Thoracic aorta (tissue), 2 donors: ENCODE results near the gene ZDHHC14. TPM values are rescaled to one million over a fixed set of nuclear protein-coding genes. Genes with fewer than 3 reads are reported as not detected.

Source experiments
- ATAC-seq: fragments of 150-250 bp; one replicate; pipeline ENCODE4 v1.8.0; 2017; ENCODE audit warnings: low read depth; ENCODE audit not compliant: insufficient number of reproducible peaks, low FRiP score
- DNase-seq: peaks from one replicate; pipeline ENCODE4 v3.0.0-alpha.2; 2020; ENCODE audit warnings: low spot score
- H3K27ac ChIP-seq, 2 donors: fragments of 200-600 bp; sonication (generic); 1 replicate in 1 of 2; 2 replicates in 1 of 2; pipeline ENCODE4 v1.5.1; 2016; ENCODE audit warnings: mild to moderate bottlenecking in 2 of 2, moderate library complexity in 2 of 2
- H3K27me3 ChIP-seq: fragments of 200-600 bp; sonication (generic); replicated peaks from 2 replicates; pipeline ENCODE4 v1.6.0; 2016; ENCODE audit warnings: mild to moderate bottlenecking; ENCODE audit not compliant: insufficient read depth
- H3K36me3 ChIP-seq: fragments of 200-600 bp; sonication (generic); one replicate; pipeline ENCODE4 v1.5.1; 2016
- H3K4me1 ChIP-seq, 2 donors: fragments of 200-600 bp; sonication (generic); 1 replicate in 1 of 2; 2 replicates in 1 of 2; pipeline versions ENCODE4 v1.5.1 to v1.6.0; 2016; ENCODE audit warnings: low read depth in 2 of 2, mild to moderate bottlenecking in 1 of 2; ENCODE audit not compliant: control insufficient read depth in 1 of 2
- H3K4me3 ChIP-seq: fragments of 200-600 bp; sonication (generic); 2 replicates; pipeline ENCODE4 v1.5.1; 2016; ENCODE audit warnings: mild to moderate bottlenecking
- H3K9me3 ChIP-seq: fragments of 200-600 bp; sonication (generic); 2 replicates; pipeline ENCODE4 v1.5.1; 2016
- CTCF ChIP-seq: fragments of 200-600 bp; sonication (generic); IDR thresholded peaks from one replicate; pipeline ENCODE4 v1.5.1; 2019; ENCODE audit warnings: antibody characterized with exemption
- total RNA-seq, 2 donors: library from RNA; depleted of rRNA; stranded (reverse); fragments of >200 nt; gene quantifications; one replicate each; pipeline versions ENCODE4 v1.1.0 to v1.2.3, GENCODE V29; 2016

The ZDHHC14 gene
- total RNA-seq, 2 donors from 2014 or later: 20.0 to 31.1 TPM

GRCh38 chr6:157570104-157570503, 189.1 kb downstream of the ZDHHC14 start:
- no peak for ATAC-seq
- DNase-seq: no peak
- no peak overlapping the region for H3K4me3 ChIP-seq

GRCh38 chr6:157570752-157571151, 189.8 kb downstream of the ZDHHC14 start:
- Histone ChIP-seq H3K9me3 (no peaks in the 10 kb centered on the region), H3K4me3 (no peak overlapping the region), H3K4me1 (no peaks in the 10 kb centered on the region), H3K36me3 (no peaks in the 10 kb centered on the region), H3K27ac (no peak overlapping the region), H3K27me3 (no peaks in the 10 kb centered on the region)
- TF ChIP-seq CTCF: no peak
- ATAC-seq: no peak
- no peak for DNase-seq

More at GRCh38 chr6:157570104-157570503, 189.1 kb downstream of the ZDHHC14 start:
- TF ChIP-seq CTCF: no peak
- H3K27ac ChIP-seq: no peak overlapping the region
- no peaks in the 10 kb centered on the region for H3K36me3 ChIP-seq
- H3K4me1 ChIP-seq: no peaks in the 10 kb centered on the region
- no peaks in the 10 kb centered on the region for H3K27me3 ChIP-seq
- H3K9me3 ChIP-seq: no peaks in the 10 kb centered on the region

- Histone ChIP-seq H3K27me3 (no peaks in the 10 kb centered on the region), H3K4me1 (no peaks in the 10 kb centered on the region), H3K4me3 (no peak overlapping the region), H3K27ac (no peak overlapping the region), H3K9me3 (no peaks in the 10 kb centered on the region), H3K36me3 (no peaks in the 10 kb centered on the region)
- ATAC-seq (no peak), DNase-seq (no peak)
- TF ChIP-seq CTCF: no peak
These were observed 190.3 kb downstream of the ZDHHC14 start for GRCh38 chr6:157571269-157571668.

- Histone ChIP-seq H3K27me3 (no peaks in the 10 kb centered on the region), H3K4me3 (no peak overlapping the region), H3K4me1 (no peaks in the 10 kb centered on the region), H3K36me3 (no peaks in the 10 kb centered on the region), H3K9me3 (no peaks in the 10 kb centered on the region), H3K27ac (no peak overlapping the region)
- TF ChIP-seq CTCF: no peak
- no peak for DNase-seq
- ATAC-seq: no peak
These were observed 191.0 kb downstream of the ZDHHC14 start for GRCh38 chr6:157571950-157572349.

- ATAC-seq (no peak), DNase-seq (no peak)
- no peaks in the 10 kb centered on the region for H3K9me3 ChIP-seq
- H3K27me3 ChIP-seq: no peaks in the 10 kb centered on the region
- no peak for TF ChIP-seq CTCF
- peaks cover 4 to 7% of the 10 kb centered on the region in 2 donors for H3K4me1 ChIP-seq
- no peak overlapping the region for H3K27ac ChIP-seq
- H3K36me3 ChIP-seq: no peaks in the 10 kb centered on the region
- H3K4me3 ChIP-seq: no peak overlapping the region
These were observed 193.9 kb downstream of the ZDHHC14 start for GRCh38 chr6:157574851-157575424.
